ENCODE measurements around the gene NCAPG2.
"Not testable (repeated sequence)": the region's sequence is repeated elsewhere in the genome, so short reads cannot be mapped to it uniquely, and the experiment has no call there.

DNA sequence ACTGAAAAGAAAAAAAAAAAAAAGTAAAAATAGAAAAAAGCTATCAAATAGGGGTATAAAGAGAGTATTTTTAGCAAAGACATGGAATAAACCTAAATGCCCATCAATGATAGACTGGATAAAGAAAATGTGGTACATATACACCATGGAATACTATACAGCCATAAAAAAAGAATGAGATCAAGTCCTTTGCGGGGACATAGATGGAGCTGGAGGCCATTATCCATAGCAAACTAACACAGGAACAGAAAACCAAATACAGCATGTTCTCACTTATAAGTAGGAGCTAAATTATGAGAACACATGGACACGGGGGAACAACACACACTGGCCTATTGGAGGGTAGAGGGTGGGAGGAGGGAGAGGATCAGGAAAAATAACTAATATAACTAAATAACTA is 7.0 kb downstream of the NCAPG2 start:
- TF ChIP-seq, protein P1, sequence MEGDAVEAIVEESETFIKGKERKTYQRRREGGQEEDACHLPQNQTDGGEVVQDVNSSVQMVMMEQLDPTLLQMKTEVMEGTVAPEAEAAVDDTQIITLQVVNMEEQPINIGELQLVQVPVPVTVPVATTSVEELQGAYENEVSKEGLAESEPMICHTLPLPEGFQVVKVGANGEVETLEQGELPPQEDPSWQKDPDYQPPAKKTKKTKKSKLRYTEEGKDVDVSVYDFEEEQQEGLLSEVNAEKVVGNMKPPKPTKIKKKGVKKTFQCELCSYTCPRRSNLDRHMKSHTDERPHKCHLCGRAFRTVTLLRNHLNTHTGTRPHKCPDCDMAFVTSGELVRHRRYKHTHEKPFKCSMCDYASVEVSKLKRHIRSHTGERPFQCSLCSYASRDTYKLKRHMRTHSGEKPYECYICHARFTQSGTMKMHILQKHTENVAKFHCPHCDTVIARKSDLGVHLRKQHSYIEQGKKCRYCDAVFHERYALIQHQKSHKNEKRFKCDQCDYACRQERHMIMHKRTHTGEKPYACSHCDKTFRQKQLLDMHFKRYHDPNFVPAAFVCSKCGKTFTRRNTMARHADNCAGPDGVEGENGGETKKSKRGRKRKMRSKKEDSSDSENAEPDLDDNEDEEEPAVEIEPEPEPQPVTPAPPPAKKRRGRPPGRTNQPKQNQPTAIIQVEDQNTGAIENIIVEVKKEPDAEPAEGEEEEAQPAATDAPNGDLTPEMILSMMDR (conservative IDR thresholded peaks at IDR 0.05; ENCODE audit: low read length): not testable (repeated sequence)
- not testable (repeated sequence) for TF ChIP-seq EZH2phosphoT487 (IDR thresholded peaks at IDR 0.05; ENCODE audit: borderline replicate concordance, low read depth, low read length)
